DOHH2 (cell line): ENCODE measurements around the gene DFFB.

ENCODE experiments used
- H3F3A ChIP-seq: fragments of 200-600 bp; sonication (generic), shearing (Covaris generic); 2 replicates; pipeline ENCODE4 v1.6.0; 2016; ENCODE audit warnings: antibody characterized with exemption, mild to moderate bottlenecking; ENCODE audit not compliant: control insufficient read depth, insufficient read depth
- H3K27ac ChIP-seq: fragments of 200-600 bp; sonication (generic); 2 replicates; pipeline ENCODE4 v1.5.1; 2014; ENCODE audit warnings: low read depth, mild to moderate bottlenecking, low read length, moderate library complexity
- H3K27me3 ChIP-seq: fragments of 200-600 bp; sonication (generic); 2 replicates; pipeline ENCODE4 v1.6.1; 2014; ENCODE audit warnings: mild to moderate bottlenecking, low read length, mixed read lengths; ENCODE audit not compliant: control insufficient read depth
- H3K36me3 ChIP-seq: fragments of 200-600 bp; sonication (generic); 2 replicates; pipeline ENCODE4 v1.6.1; 2014; ENCODE audit warnings: mild to moderate bottlenecking, low read length, moderate library complexity, mixed read lengths; ENCODE audit not compliant: control insufficient read depth
- H3K4me1 ChIP-seq: fragments of 200-600 bp; sonication (generic); 2 replicates; pipeline ENCODE4 v1.6.1; 2014; ENCODE audit warnings: mild to moderate bottlenecking, low read length, mixed read lengths; ENCODE audit not compliant: control insufficient read depth
- H3K4me2 ChIP-seq: fragments of 200-600 bp; sonication (generic); 2 replicates; pipeline ENCODE4 v1.6.0; 2014; ENCODE audit warnings: mild to moderate bottlenecking, low read length, moderate library complexity
- H3K4me3 ChIP-seq: fragments of 200-600 bp; sonication (generic); 2 replicates; pipeline ENCODE4 v1.5.1; 2014; ENCODE audit warnings: mild to moderate bottlenecking, low read length, mixed read lengths
- H3K79me2 ChIP-seq: fragments of 200-600 bp; sonication (generic); 2 replicates; pipeline ENCODE4 v1.6.1; 2014; ENCODE audit warnings: mild to moderate bottlenecking, low read length, mixed read lengths; ENCODE audit not compliant: control insufficient read depth
- H3K9me2 ChIP-seq: fragments of 200-600 bp; sonication (generic); replicated peaks from 2 replicates; pipeline ENCODE4 v1.6.1; 2014; ENCODE audit warnings: mild to moderate bottlenecking, low read length, mixed read lengths; ENCODE audit not compliant: control insufficient read depth
- H3K9me3 ChIP-seq: fragments of 200-600 bp; sonication (generic); 2 replicates; pipeline ENCODE4 v1.6.1; 2014; ENCODE audit warnings: antibody characterized with exemption, low read length, mixed read lengths; ENCODE audit not compliant: control insufficient read depth, insufficient read depth
- H4K20me1 ChIP-seq: fragments of 200-600 bp; sonication (generic); 2 replicates; pipeline ENCODE4 v1.6.0; 2014; ENCODE audit warnings: low read depth, mild to moderate bottlenecking, antibody characterized with exemption, low read length, moderate library complexity; ENCODE audit not compliant: control insufficient read depth, insufficient read depth
- CTCF ChIP-seq: fragments of 200-600 bp; sonication (generic); IDR thresholded peaks from one replicate; pipeline ENCODE4 v1.5.1; 2014; ENCODE audit warnings: antibody characterized with exemption, mild to moderate bottlenecking, low read depth, low read length; ENCODE audit not compliant: poor library complexity, severe bottlenecking
- EZH2phosphoT487 ChIP-seq: fragments of 200-600 bp; sonication (generic); IDR thresholded peaks from 2 replicates; pipeline ENCODE4 v1.6.1; 2017; ENCODE audit warnings: borderline replicate concordance, mild to moderate bottlenecking, antibody characterized with exemption, low read length, moderate library complexity, mixed read lengths

The DFFB gene

GRCh38 chr1:3894626-3895278 lies 37.5 kb downstream of the DFFB start:
- Histone ChIP-seq H4K20me1 (no peaks in the 10 kb centered on the region), H3K9me3 (no peaks in the 10 kb centered on the region), H3K4me3 (no peak overlapping the region), H3K4me1 (peaks cover 31% of the 10 kb centered on the region), H3K9me2 (no peaks in the 10 kb centered on the region), H3K79me2 (peaks cover 75% of the 10 kb centered on the region), H3F3A (peaks cover 2% of the 10 kb centered on the region; the same call in 1 of the 2 replicates), H3K27ac (no peak overlapping the region), H3K4me2 (no peak overlapping the region), H3K27me3 (no peaks in the 10 kb centered on the region), H3K36me3 (peaks cover 40% of the 10 kb centered on the region)
- TF ChIP-seq CTCF = no peak
- no peak for TF ChIP-seq EZH2phosphoT487

- H3K27me3 ChIP-seq = no peaks in the 10 kb centered on the region
Observed at GRCh38 chr1:3895279-3895950, 38.1 kb downstream of the DFFB start.

GRCh38 chr1:3895951-3896325 lies 38.7 kb downstream of the DFFB start:
- Histone ChIP-seq H4K20me1 (no peaks in the 10 kb centered on the region), H3F3A (peaks cover 2% of the 10 kb centered on the region; the same call in 1 of the 2 replicates), H3K9me3 (no peaks in the 10 kb centered on the region), H3K27ac (no peak overlapping the region), H3K9me2 (no peaks in the 10 kb centered on the region), H3K4me3 (no peak overlapping the region), H3K4me2 (no peak overlapping the region), H3K4me1 (peaks cover 31% of the 10 kb centered on the region), H3K79me2 (peaks cover 77% of the 10 kb centered on the region), H3K36me3 (peaks cover 29% of the 10 kb centered on the region), H3K27me3 (no peaks in the 10 kb centered on the region)
- TF ChIP-seq CTCF (no peak), EZH2phosphoT487 (no peak)

More at GRCh38 chr1:3895279-3895950, 38.1 kb downstream of the DFFB start:
- no peak overlapping the region for H3K4me3 ChIP-seq
- no peaks in the 10 kb centered on the region for H3K9me3 ChIP-seq
- no peaks in the 10 kb centered on the region for H4K20me1 ChIP-seq
- TF ChIP-seq CTCF = no peak
- TF ChIP-seq EZH2phosphoT487 = no peak
- H3K4me1 ChIP-seq = peaks cover 31% of the 10 kb centered on the region
- no peaks in the 10 kb centered on the region for H3K9me2 ChIP-seq
- peaks cover 2% of the 10 kb centered on the region; the same call in 1 of the 2 replicates for H3F3A ChIP-seq
- H3K36me3 ChIP-seq = peaks cover 34% of the 10 kb centered on the region
- H3K4me2 ChIP-seq = no peak overlapping the region
- H3K27ac ChIP-seq = no peak overlapping the region
- H3K79me2 ChIP-seq = peaks cover 77% of the 10 kb centered on the region
